K562 (cell line): ENCODE data around the gene ELP5.

Experiments used
- CBFA2T3 ChIP-seq: fragments of 450-650 bp; IDR thresholded peaks from 2 replicates; pipeline ENCODE4 v1.6.1; 2017
- CTCF ChIP-seq, 3 experiments: IDR thresholded peaks in 2 of 3; conservative IDR thresholded peaks in 1 of 3; 2 replicates each; pipeline ENCODE4 v1.5.1; 2011 to 2012; ENCODE audit warnings: low read length in 3 of 3, mild to moderate bottlenecking in 3 of 3, control low read depth in 2 of 3, improper control_type of control experiment in 1 of 3, inconsistent platforms in 1 of 3, low read depth in 1 of 3, mixed read lengths in 1 of 3, moderate library complexity in 1 of 3; ENCODE audit not compliant: insufficient read depth in 2 of 3
- GABPA ChIP-seq: fragments of 200-800 bp; sonication (Bioruptor generic); conservative IDR thresholded peaks from 2 replicates; pipeline ENCODE4 v1.6.1; 2016; ENCODE audit warnings: low read depth, missing genetic modification characterization, missing compliant biosample characterization
- MXI1 ChIP-seq: IDR thresholded peaks from 2 replicates; pipeline ENCODE4 v1.6.1; 2011; ENCODE audit warnings: low read depth, mild to moderate bottlenecking, improper control_type of control experiment, low read length
- NFE2 ChIP-seq: IDR thresholded peaks from 2 replicates; pipeline ENCODE4 v1.6.1; 2014; ENCODE audit warnings: antibody characterized with exemption, low read depth
- PYGO2 ChIP-seq: fragments of 450-650 bp; IDR thresholded peaks from 2 replicates; pipeline ENCODE4 v1.6.1; 2016; ENCODE audit warnings: mild to moderate bottlenecking, missing genetic modification characterization, moderate library complexity, missing compliant biosample characterization
- RAD21 ChIP-seq, 2 experiments: fragments of 250-450 bp in 1 of 2; fragments of 450-650 bp in 1 of 2; sonication (Bioruptor Pico) in 1 of 2; formaldehyde crosslinking in 1 of 2; IDR thresholded peaks in 1 of 2; conservative IDR thresholded peaks in 1 of 2; 2 replicates each; pipeline versions ENCODE4 v1.4.0 to v1.8.0; 2020 to 2022; ENCODE audit warnings: mild to moderate bottlenecking in 2 of 2, moderate library complexity in 1 of 2
- REST ChIP-seq, 2 experiments: fragments of 450-650 bp; formaldehyde crosslinking in 1 of 2; IDR thresholded peaks; 2 replicates each; pipeline versions ENCODE4 v1.4.0 to v1.6.1; 2014 to 2020; ENCODE audit warnings: mild to moderate bottlenecking in 2 of 2, borderline replicate concordance in 1 of 2, low read depth in 1 of 2
- RFX1 ChIP-seq: fragments of 450-650 bp; IDR thresholded peaks from 2 replicates; pipeline ENCODE4 v1.6.1; 2016; ENCODE audit warnings: mild to moderate bottlenecking, moderate library complexity
- SMAD3 ChIP-seq: fragments of 450-650 bp; formaldehyde crosslinking; conservative IDR thresholded peaks from 2 replicates; pipeline ENCODE4 v1.4.0; 2020; ENCODE audit warnings: mild to moderate bottlenecking
- SPI1 ChIP-seq: IDR thresholded peaks from 2 replicates; pipeline ENCODE4 v1.6.1; 2011; ENCODE audit warnings: low read depth, low read length, control low read depth, borderline replicate concordance
- ZNF274 ChIP-seq: IDR thresholded peaks from 2 replicates; pipeline ENCODE4 v1.6.1; 2011; ENCODE audit warnings: low read depth, mild to moderate bottlenecking, low read length, moderate library complexity, borderline replicate concordance

GRCh38 chr17:7293816-7294613, 42.0 kb downstream of the ELP5 start:
- TF ChIP-seq SMAD3 (no peak), CTCF (IDR thresholded peaks at IDR 0.05 in 2 of 3, conservative IDR thresholded peaks at IDR 0.05 in 1 of 3; ENCODE audit: insufficient read depth in 2 of 3, low read depth in 1 of 3, low read length in 3 of 3) (no peak), RAD21 (CRISPR knock-in tag; conservative IDR thresholded peaks at IDR 0.05 in 1 of 2, IDR thresholded peaks at IDR 0.05 in 1 of 2) (no peak), MXI1 (no peak), NFE2 (no peak), GABPA (tag) (no peak), PYGO2 (tag) (no peak), RFX1 (no peak), CBFA2T3 (no peak), REST (IDR thresholded peaks at IDR 0.05; ENCODE audit: borderline replicate concordance) (no peak), REST (CRISPR knock-in tag; IDR thresholded peaks at IDR 0.05; ENCODE audit: low read depth) (no peak), ZNF274 (no peak), SPI1 (no peak)
